GM13976 (cell line): ENCODE data around the gene SELENOW.

Experiments used
- DNase-seq: peaks from one replicate; pipeline ENCODE4 v3.0.0; 2012; ENCODE audit warnings: low spot score
- in situ Hi-C: fragments of 300-500 bp; cut with MboI; formaldehyde crosslinking; loops from one replicate; pipeline ENCODE4 v1.12.0; 2022; ENCODE audit warnings: low sequenced_read_pairs, mixed read lengths, inconsistent platforms; ENCODE audit not compliant: unreplicated experiment
- TF ChIP-seq, protein P1 (sequence below): IDR thresholded peaks from 2 replicates; pipeline ENCODE4 v1.5.1; 2012; ENCODE audit warnings: borderline replicate concordance, mild to moderate bottlenecking; ENCODE audit not compliant: insufficient read depth; ENCODE audit errors: extremely low read depth, missing control alignments, control extremely low read depth

The SELENOW gene

DNA sequence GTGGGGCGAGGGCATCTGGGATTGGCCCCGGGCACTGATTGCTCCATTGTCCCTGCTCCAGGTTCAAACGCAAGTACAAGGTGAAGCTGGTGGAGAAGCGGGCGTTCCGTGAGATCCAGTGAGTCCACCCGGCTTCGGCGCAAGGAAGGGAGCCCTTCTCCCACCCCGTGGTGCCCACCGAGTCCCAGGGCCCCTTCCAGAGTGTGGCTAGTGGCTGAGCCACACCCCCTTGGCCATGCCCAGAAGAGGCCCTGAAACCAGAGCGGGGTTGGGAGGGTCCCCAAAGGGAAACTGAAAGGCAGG is 21.9 kb upstream of the SELENOW start:
- TF ChIP-seq, protein P1, sequence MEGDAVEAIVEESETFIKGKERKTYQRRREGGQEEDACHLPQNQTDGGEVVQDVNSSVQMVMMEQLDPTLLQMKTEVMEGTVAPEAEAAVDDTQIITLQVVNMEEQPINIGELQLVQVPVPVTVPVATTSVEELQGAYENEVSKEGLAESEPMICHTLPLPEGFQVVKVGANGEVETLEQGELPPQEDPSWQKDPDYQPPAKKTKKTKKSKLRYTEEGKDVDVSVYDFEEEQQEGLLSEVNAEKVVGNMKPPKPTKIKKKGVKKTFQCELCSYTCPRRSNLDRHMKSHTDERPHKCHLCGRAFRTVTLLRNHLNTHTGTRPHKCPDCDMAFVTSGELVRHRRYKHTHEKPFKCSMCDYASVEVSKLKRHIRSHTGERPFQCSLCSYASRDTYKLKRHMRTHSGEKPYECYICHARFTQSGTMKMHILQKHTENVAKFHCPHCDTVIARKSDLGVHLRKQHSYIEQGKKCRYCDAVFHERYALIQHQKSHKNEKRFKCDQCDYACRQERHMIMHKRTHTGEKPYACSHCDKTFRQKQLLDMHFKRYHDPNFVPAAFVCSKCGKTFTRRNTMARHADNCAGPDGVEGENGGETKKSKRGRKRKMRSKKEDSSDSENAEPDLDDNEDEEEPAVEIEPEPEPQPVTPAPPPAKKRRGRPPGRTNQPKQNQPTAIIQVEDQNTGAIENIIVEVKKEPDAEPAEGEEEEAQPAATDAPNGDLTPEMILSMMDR = no peak
- in situ Hi-C loops = no loop called here
- peak; percentile 14 for DNase-seq

GRCh38 chr19:47756953-47757608 is 21.4 kb upstream of the SELENOW start:
- TF ChIP-seq, protein P1 = no peak
- peak; percentile 8 for DNase-seq

GRCh38 chr19:47757617-47758442 is 20.7 kb upstream of the SELENOW start:
- TF ChIP-seq, protein P1 = no peak
- in situ Hi-C loops = no loop called here
- no peak for DNase-seq

More at GRCh38 chr19:47756953-47757608, 21.4 kb upstream of the SELENOW start:
- in situ Hi-C loops = no loop called here

- TF ChIP-seq, protein P1 = no peak
- in situ Hi-C loops = no loop called here
These were observed 20.1 kb upstream of the SELENOW start for GRCh38 chr19:47758443-47758804.

DNA sequence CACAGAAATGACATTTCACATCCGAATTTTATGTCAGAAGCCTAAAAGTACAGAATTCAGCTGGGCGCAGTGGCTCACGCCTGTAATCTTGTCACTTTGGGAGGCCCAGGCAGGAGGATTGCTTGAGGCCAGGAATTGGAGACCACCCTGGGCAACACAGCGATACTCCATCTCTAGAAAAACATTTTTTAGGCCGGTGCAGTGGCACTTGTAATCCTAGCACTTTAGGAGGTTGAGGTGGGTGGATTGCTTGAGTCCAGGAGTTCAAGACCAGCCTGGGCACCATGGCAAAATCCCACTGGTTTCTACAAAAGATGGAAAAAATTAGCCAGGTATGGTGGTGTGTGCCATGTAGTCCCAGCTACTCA is 17.9 kb upstream of the SELENOW start:
- TF ChIP-seq, protein P1 = no peak
- DNase-seq = no peak
- in situ Hi-C loops = no loop called here

More at GRCh38 chr19:47758443-47758804, 20.1 kb upstream of the SELENOW start:
- peak; percentile 3 for DNase-seq

DNA sequence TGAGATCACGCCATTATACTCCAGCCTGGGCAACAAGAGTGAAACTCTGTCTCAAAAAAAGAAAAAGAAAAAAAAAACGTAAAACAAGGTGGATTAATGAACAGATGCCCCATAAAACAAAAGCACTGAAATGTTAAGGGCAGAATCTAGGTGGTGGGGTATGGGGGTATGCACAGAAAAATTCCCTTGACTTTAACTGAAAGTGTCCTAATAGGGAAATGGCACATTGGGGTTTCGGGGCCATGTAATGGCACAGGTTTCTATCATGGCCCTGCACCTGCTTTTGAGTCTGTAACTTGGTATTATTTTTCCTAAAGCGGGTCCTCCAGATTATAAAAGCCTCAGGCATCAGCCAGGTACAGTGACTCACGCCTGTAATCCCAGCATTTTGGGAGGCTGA is 16.9 kb upstream of the SELENOW start:
- in situ Hi-C loops = no loop called here
- TF ChIP-seq, protein P1 = no peak
- no peak for DNase-seq
